Stimulated activated naive CD8-positive, alpha-beta T cell treated with anti-CD3 and anti-CD28 coated beads, Interleukin-15, Interleukin-2, amounts not matched to agents 100 ng/mL and 50 ng/mL, for 24 hours (primary cell): Measurements from ENCODE around the gene RASGRP1.
A peak's percentile ranks its signal among the peaks of the same experiment; 100 is the strongest.

ENCODE experiments used
- H3K27ac Mint-ChIP-seq: one replicate; pipeline ENCODE4 v1.8.0; 2021; ENCODE audit warnings: mild to moderate bottlenecking, mixed read lengths
- H3K27me3 Mint-ChIP-seq: one replicate; pipeline ENCODE4 v1.8.0; 2021; ENCODE audit warnings: mixed read lengths
- H3K36me3 Mint-ChIP-seq: one replicate; pipeline ENCODE4 v1.8.0; 2021; ENCODE audit warnings: low read depth, mixed read lengths
- H3K4me1 Mint-ChIP-seq: one replicate; pipeline ENCODE4 v1.8.0; 2021; ENCODE audit warnings: low read depth, mixed read lengths
- H3K4me3 Mint-ChIP-seq: one replicate; pipeline ENCODE4 v1.8.0; 2021; ENCODE audit warnings: mild to moderate bottlenecking, mixed read lengths
- H3K9me3 Mint-ChIP-seq: one replicate; pipeline ENCODE4 v1.8.0; 2021; ENCODE audit warnings: mixed read lengths

RASGRP1 gene

DNA sequence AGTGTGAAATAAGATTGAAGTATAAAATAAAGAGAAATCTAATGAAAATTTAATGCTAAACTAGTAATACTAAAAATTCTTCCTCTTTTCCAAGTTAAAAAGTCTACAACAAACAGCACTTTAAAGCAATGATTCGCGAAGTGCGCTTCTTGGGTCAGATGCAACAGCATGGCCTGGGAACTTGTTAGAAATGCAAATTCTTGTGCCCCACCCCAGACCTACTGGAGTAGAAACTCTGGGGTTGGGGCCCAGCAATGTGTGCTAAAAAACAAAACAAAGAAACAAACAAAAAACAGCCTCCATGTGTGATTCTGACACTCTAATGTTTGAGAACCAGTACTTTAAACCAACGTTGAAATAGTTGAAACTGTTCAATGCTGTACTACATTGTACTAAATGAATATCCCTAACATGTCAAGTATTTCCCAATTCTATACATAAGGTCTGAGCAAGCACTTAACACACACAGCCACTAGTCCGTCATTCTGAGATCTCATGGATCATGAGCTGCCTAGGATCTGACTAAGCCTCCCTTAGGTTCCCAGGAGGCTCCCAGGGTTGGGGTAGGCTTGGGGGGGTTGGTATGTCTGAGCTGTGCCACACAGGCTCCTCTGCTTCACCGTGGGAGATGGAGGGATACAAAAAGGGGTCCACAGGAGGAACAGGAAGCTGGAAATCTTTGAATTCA, 6.1 kb downstream of the RASGRP1 start:
- Mint-ChIP-seq H3K4me1 (peaks cover 100% of the 10 kb centered on the region), H3K9me3 (no peaks in the 10 kb centered on the region), H3K27ac (peak overlapping the region; percentile 92), H3K4me3 (peak overlapping the region; percentile 95), H3K36me3 (peaks cover 75% of the 10 kb centered on the region), H3K27me3 (no peaks in the 10 kb centered on the region)

GRCh38 chr15:38557921-38558320, 6.7 kb downstream of the RASGRP1 start:
- no peaks in the 10 kb centered on the region for H3K27me3 Mint-ChIP-seq
- peaks cover 75% of the 10 kb centered on the region for H3K36me3 Mint-ChIP-seq

GRCh38 chr15:38555686-38556334, 8.8 kb downstream of the RASGRP1 start:
- Mint-ChIP-seq H3K9me3 (no peaks in the 10 kb centered on the region), H3K4me3 (peak overlapping the region; percentile 95), H3K4me1 (peaks cover 98% of the 10 kb centered on the region), H3K27ac (peak overlapping the region; percentile 92), H3K36me3 (peaks cover 77% of the 10 kb centered on the region), H3K27me3 (no peaks in the 10 kb centered on the region)

More at GRCh38 chr15:38557921-38558320, 6.7 kb downstream of the RASGRP1 start:
- Mint-ChIP-seq H3K27ac (peak overlapping the region; percentile 92), H3K9me3 (no peaks in the 10 kb centered on the region), H3K4me1 (peaks cover 100% of the 10 kb centered on the region), H3K4me3 (peak overlapping the region; percentile 95)

DNA sequence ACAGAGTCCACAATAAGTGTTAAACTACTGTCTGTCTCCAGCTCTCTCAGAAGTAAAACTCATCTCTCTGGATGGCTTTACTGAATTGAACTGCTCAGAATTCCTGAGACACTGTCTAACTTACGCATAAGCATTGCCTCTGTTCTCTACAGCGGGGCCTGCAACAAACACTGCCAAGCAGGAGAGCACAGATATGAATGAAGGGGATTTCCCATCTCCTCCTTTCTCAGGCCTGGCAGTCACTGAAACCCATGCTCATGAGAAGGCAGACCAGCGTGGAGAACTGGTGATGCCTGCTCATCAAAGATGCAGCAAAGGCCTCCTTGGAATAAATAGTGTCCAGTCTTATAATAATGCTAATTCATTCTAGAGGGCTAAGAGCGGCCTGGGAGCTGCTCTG, 10.3 kb downstream of the RASGRP1 start:
- H3K36me3 Mint-ChIP-seq: peaks cover 71% of the 10 kb centered on the region
- no peaks in the 10 kb centered on the region for H3K9me3 Mint-ChIP-seq
- H3K4me1 Mint-ChIP-seq: peaks cover 94% of the 10 kb centered on the region
- no peaks in the 10 kb centered on the region for H3K27me3 Mint-ChIP-seq
- no peak overlapping the region for H3K4me3 Mint-ChIP-seq
- peak overlapping the region; percentile 60 for H3K27ac Mint-ChIP-seq

DNA sequence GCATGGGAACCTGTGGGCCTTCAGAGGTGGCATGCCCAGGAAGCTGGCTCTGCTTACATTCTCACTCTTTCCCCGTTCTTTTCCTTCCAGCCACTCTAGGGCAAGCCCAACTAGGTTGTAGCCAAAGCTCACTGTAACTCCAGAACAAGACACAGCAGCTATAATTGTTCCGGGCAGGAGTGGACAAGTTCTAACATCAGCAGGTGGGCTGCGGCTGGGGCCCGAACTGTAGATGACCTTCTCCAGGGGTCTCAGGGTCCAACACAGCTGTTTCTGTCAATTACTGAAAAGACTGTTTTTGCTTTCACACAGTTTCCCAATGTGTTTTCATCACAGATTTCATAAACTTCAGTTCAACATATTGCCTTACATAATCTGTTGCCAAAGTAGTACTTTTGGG, 11.5 kb downstream of the RASGRP1 start:
- H3K4me3 Mint-ChIP-seq: peak overlapping the region; percentile 51
- H3K36me3 Mint-ChIP-seq: peaks cover 71% of the 10 kb centered on the region
- H3K27ac Mint-ChIP-seq: peak overlapping the region; percentile 75
- H3K9me3 Mint-ChIP-seq: no peaks in the 10 kb centered on the region
- no peaks in the 10 kb centered on the region for H3K27me3 Mint-ChIP-seq
- peaks cover 93% of the 10 kb centered on the region for H3K4me1 Mint-ChIP-seq

DNA sequence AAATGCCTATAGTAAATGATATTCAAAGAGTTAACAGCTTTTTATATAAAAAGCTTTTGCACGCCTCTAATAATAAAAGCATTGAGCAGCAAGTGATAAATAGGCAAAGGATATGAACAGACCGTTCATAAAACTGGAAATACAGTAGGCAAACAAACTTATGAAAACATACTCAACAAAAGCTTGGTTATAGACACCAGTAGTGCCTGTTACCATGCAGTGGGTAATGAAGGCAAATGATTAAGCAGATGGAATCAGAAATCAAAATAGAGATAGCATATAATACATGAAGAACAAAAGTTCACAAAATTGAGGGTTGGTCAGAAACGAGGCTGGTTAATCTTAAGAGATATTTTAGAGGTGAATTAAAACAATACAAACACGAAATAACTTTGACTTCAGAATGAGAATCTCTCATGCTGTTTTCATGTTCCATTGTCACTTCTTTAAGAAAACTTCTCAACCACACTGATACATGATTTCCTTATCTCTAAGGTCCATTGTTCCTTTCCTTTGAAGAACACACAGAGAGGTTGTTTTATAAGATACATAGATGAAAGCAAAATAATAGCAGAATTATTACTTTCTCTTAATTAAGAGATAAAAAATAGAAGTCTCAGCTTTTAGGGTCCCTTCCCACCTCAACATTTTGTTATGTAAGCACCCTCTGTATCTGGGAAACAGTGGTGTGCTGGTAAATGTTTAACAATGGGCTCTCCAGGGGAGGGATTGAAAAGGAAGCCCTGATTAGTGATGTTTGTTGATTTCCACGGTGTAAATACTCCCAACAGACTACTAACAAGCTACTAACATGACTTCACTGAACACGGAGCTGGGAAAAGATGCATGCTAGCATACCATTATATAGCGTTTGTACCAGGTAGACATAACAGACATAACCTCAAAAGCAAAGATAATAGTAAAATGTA, 12.6 kb downstream of the RASGRP1 start:
- Mint-ChIP-seq H3K27ac (peak overlapping the region; percentile 72), H3K9me3 (no peaks in the 10 kb centered on the region), H3K4me1 (peaks cover 93% of the 10 kb centered on the region), H3K27me3 (no peaks in the 10 kb centered on the region), H3K4me3 (peak overlapping the region; percentile 35), H3K36me3 (peaks cover 70% of the 10 kb centered on the region)

DNA sequence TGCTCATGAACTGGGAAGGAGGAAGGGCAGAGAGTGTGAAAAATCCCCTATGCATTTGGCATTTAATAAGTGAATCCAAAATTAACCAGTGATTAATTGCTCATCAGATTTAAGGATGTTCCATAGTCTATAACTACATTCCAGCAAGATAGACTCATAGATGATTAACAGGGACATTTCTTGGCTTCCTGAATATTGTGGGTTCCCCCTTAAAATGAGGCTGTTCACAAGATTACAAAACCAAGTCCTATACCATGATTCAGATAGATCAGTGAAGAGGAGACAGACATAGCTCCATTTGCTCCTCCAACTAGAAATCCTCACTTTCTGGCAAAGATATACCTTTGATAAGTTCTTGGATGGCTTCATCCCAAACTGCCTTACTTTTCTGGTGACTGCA, 15.4 kb downstream of the RASGRP1 start:
- H3K9me3 Mint-ChIP-seq: no peaks in the 10 kb centered on the region
- H3K36me3 Mint-ChIP-seq: peaks cover 74% of the 10 kb centered on the region
- H3K4me3 Mint-ChIP-seq: no peak overlapping the region
- peaks cover 92% of the 10 kb centered on the region for H3K4me1 Mint-ChIP-seq
- H3K27ac Mint-ChIP-seq: peak overlapping the region; percentile 40
- no peaks in the 10 kb centered on the region for H3K27me3 Mint-ChIP-seq

DNA sequence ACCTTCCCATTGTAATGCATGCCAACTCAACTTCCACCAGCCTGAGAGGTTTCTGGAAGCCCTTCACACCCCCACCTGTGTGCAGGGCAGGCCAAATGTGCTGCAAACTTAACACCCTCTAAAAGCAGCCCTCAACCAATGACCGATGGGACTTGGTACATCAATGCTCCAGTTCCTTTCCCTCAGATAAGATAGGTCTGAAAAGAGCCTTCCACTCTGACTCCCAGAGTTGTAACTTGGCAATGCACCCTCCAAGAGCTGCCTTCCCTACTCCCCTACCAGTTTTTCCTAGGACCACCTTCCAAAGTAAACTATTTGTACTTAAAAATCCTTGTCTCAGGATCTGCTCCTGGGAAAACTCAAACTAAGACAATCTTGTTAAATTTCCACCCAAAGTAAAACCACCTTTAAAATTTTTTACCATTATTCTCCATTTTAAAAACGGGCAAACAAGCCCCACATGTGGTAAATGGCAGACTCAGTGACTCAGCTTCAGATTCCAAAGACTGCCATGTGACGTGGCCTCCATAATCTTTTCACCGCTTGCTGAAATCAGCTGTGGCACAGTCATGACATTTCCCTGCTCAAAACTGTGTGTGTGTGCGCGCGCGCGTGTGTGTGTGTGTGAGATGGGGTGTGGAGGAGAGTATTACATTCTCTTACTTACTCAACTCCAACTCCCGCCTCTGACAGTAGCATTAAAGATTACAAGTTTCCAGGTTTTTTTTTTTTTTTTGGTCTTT, 17.2 kb downstream of the RASGRP1 start:
- Mint-ChIP-seq H3K4me3 (no peak overlapping the region), H3K4me1 (peaks cover 89% of the 10 kb centered on the region), H3K36me3 (peaks cover 59% of the 10 kb centered on the region), H3K9me3 (no peaks in the 10 kb centered on the region), H3K27me3 (no peaks in the 10 kb centered on the region), H3K27ac (peak overlapping the region; percentile 65)

DNA sequence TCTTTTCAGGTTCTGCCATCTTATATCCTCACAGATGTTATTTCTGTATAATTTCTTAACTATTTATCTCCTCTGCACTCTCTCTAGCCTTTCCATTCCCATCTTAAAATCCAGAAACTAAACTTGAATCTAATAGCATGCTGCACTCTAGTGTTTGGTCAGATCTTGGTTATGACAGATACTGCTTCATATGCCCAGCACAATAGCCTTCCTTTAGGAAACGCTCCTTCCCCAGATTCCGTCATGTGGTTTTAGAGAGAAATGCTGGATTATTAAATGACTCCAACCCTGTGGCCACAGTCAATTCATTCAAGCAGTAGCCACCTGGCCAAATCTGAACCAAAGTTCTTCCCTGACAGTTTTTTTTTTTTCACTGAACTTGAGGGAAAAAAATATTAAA, 19.4 kb downstream of the RASGRP1 start:
- peaks cover 57% of the 10 kb centered on the region for H3K36me3 Mint-ChIP-seq
- no peaks in the 10 kb centered on the region for H3K9me3 Mint-ChIP-seq
- H3K27me3 Mint-ChIP-seq: no peaks in the 10 kb centered on the region
- H3K4me1 Mint-ChIP-seq: peaks cover 93% of the 10 kb centered on the region
- peak overlapping the region; percentile 71 for H3K27ac Mint-ChIP-seq
- peak overlapping the region; percentile 9 for H3K4me3 Mint-ChIP-seq

DNA sequence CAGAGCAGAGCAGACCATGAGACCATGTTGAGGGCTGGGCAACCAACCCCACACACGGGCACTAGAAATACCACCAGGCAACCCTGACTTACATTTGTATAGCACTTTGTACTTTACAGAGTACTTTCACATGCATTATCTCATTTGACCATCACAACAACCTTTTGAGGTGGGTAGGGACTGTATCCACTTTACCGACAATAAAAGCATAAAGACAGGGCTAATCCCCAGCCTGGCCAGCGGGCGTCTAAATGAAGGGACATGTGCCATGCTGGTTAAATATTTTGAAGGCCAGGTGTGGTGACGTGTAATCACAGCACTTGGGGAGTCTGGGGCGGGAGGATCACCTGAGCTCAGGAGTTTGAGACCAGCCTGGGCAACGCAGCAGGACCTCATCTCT, 23.6 kb downstream of the RASGRP1 start:
- Mint-ChIP-seq H3K36me3 (peaks cover 33% of the 10 kb centered on the region), H3K4me1 (peaks cover 96% of the 10 kb centered on the region), H3K27ac (peak overlapping the region; percentile 34), H3K9me3 (no peaks in the 10 kb centered on the region), H3K27me3 (no peaks in the 10 kb centered on the region), H3K4me3 (no peak overlapping the region)

- no peaks in the 10 kb centered on the region for H3K9me3 Mint-ChIP-seq
- peak overlapping the region; percentile 61 for H3K27ac Mint-ChIP-seq
- H3K36me3 Mint-ChIP-seq: peaks cover 34% of the 10 kb centered on the region
- peaks cover 96% of the 10 kb centered on the region for H3K4me1 Mint-ChIP-seq
- H3K4me3 Mint-ChIP-seq: no peak overlapping the region
- H3K27me3 Mint-ChIP-seq: no peaks in the 10 kb centered on the region
Observed at GRCh38 chr15:38540510-38540909, 24.1 kb downstream of the RASGRP1 start.

- peaks cover 96% of the 10 kb centered on the region for H3K4me1 Mint-ChIP-seq
- no peaks in the 10 kb centered on the region for H3K27me3 Mint-ChIP-seq
- H3K4me3 Mint-ChIP-seq: peak overlapping the region; percentile 61
- peaks cover 36% of the 10 kb centered on the region for H3K36me3 Mint-ChIP-seq
- H3K9me3 Mint-ChIP-seq: no peaks in the 10 kb centered on the region
- peak overlapping the region; percentile 88 for H3K27ac Mint-ChIP-seq
Observed at GRCh38 chr15:38539008-38539343, 25.6 kb downstream of the RASGRP1 start.

DNA sequence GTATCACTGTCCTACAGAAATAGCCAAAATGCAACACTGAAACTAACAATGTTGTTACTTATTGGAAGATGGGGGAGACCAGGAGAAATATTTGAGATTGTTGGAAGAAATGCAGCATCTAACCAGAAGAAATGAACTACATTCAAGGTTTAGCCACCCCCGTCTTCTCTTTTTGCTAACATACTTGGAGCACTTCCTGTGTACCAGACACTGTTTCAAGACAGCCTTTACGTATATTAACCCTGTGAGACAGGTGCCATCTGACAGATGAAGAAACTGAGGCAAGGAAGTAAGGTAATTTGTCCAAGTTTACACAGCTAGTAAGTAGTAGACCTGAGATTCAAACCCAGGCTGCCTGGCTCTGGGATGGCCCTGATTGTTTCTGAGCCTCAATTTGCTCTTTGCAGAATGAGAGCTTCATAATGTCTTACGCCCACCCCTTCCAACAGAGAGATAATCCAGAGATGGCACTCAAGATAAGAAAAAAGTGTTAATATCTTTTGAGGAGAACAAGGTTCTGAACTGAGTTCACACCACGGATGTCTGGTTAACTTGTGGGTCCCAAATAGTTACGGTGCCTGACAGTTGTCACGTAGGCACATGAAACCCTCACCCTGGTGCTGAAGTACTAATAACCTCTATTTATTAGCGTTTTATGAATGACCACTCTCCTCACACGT, 26.1 kb downstream of the RASGRP1 start:
- Mint-ChIP-seq H3K36me3 (peaks cover 41% of the 10 kb centered on the region), H3K4me3 (peak overlapping the region; percentile 61), H3K4me1 (peaks cover 96% of the 10 kb centered on the region), H3K9me3 (no peaks in the 10 kb centered on the region), H3K27ac (peak overlapping the region; percentile 88), H3K27me3 (no peaks in the 10 kb centered on the region)

DNA sequence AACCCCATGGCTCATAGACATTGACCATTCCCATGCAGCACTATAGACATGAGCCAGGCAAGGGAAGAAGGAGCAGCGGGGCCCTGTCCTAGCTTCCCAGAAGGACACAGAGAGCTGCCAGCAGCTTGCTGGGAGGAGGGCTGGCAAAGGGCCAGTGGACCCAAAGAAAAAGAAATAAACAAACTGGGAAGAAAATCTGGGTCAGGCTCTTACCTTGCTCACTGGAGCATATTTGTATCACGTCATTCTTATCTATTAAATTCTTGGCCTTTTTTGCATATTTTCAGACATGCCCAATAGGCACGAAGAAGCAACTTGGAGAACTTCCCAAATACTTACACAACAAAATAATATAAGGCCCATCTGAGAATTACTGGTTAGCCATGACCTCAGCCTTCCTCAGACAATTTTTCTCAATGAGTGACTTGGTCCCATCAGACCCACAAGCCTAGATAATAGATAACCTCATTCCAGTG, 28.4 kb downstream of the RASGRP1 start:
- H3K27ac Mint-ChIP-seq: peak overlapping the region; percentile 61
- H3K4me3 Mint-ChIP-seq: no peak overlapping the region

More for the DNA sequence above, 28.4 kb downstream of the RASGRP1 start:
- Mint-ChIP-seq H3K4me1 (peaks cover 99% of the 10 kb centered on the region), H3K27me3 (no peaks in the 10 kb centered on the region), H3K9me3 (no peaks in the 10 kb centered on the region), H3K36me3 (peaks cover 60% of the 10 kb centered on the region)
